Glutamatergic neuron (in vitro differentiated cells): Measurements from ENCODE around the gene SLC39A8. TPM values are rescaled to one million over a fixed set of nuclear protein-coding genes. Genes with fewer than 3 reads are reported as not detected.

Source experiments
- DNase-seq: peaks from one replicate; pipeline ENCODE4 v3.0.0; 2022
- H3K27ac Mint-ChIP-seq: one replicate; pipeline ENCODE4 v1.8.0; 2020; ENCODE audit warnings: mild to moderate bottlenecking, mixed read lengths, inconsistent platforms; ENCODE audit not compliant: unreplicated experiment
- H3K27me3 Mint-ChIP-seq: one replicate; pipeline ENCODE4 v1.8.0; 2020; ENCODE audit warnings: mild to moderate bottlenecking, moderate library complexity, mixed read lengths, inconsistent platforms; ENCODE audit not compliant: unreplicated experiment
- H3K36me3 Mint-ChIP-seq: one replicate; pipeline ENCODE4 v1.8.0; 2020; ENCODE audit warnings: mild to moderate bottlenecking, mixed read lengths, inconsistent platforms; ENCODE audit not compliant: unreplicated experiment
- H3K4me1 Mint-ChIP-seq: one replicate; pipeline ENCODE4 v1.8.0; 2020; ENCODE audit warnings: mild to moderate bottlenecking, low read depth, mixed read lengths, inconsistent platforms; ENCODE audit not compliant: unreplicated experiment
- H3K4me3 Mint-ChIP-seq: one replicate; pipeline ENCODE4 v1.8.0; 2020; ENCODE audit warnings: mild to moderate bottlenecking, mixed read lengths, inconsistent platforms; ENCODE audit not compliant: unreplicated experiment
- H3K9me3 Mint-ChIP-seq: one replicate; pipeline ENCODE4 v1.8.0; 2020; ENCODE audit warnings: mild to moderate bottlenecking, moderate library complexity, mixed read lengths, inconsistent platforms; ENCODE audit not compliant: unreplicated experiment
- long read RNA-seq: library from polyadenylated mRNA; unstranded; transcript quantifications from one replicate; pipeline ENCODE4 v2.0.0, GENCODE V29; 2020; ENCODE audit not compliant: unreplicated experiment
- total RNA-seq: library from RNA; stranded (reverse); fragmentation: NEBNext Ultra II Directional; extraction: Animal tissue kit (Norgen Biotek cat#: 25700); gene quantifications from one replicate; pipeline ENCODE4 v1.2.1, GENCODE V29; 2021; ENCODE audit not compliant: unreplicated experiment
- TF ChIP-seq, protein P1 (sequence below): fragments of 200-600 bp; sonication (generic); IDR thresholded peaks from one replicate; pipeline ENCODE4 v1.5.0; 2021; ENCODE audit not compliant: partially characterized antibody, unreplicated experiment

The SLC39A8 gene
- 0.83 TPM for total RNA-seq
- long read RNA-seq, partial matches to known transcripts = 0 of 1 reads
- long read RNA-seq, other reads (novel, unspliced or antisense) = 0 of 1 reads

DNA sequence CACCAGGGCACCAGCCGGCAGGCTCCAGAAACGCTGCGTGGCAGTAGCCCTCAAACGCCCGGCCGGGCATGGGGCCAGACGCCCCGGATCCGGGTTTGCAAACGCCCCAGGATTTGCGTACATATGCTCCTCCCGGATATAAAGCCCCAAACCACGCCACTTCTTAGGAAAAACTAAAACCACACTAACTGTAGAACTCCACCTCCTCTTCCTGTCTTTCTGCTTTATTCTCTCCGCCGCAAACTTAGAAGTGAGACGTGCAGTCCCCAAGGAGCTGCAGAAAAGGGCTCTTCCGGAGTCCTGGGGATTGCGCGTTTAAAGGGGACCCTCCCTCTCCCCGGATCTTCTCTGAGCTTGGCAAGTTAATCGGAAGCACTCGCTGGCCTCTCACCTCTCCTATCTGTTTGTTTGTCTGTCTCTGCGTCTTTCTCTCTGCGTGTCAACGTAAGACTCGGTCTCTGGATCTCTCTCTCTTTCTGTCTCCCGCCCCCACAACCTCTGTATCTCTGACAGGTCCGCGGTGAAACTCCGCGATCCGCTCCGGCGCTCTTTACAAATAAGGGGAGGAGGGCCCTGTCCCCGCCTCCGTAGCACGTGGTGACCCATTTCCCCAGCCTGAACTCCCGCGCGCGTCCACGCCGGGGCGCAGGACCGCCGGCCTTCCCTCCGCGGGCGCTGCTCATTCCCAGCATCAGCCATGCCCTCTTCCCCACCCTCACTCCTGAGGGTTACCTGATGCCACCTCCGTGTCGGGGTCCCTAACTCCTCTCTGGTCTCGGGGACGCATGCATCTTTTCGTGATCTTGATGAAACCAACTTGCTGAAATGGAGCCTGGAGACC, at the start of gene SLC39A8:
Gene SLC39A8, minus strand, starts transcription at position 529 of the 841 bp plus-strand sequence. CDS start 820 bp downstream, outside the sequence.
- DNase-seq = peak; percentile 87
- peak within 1 kb of the TSS; percentile 95 for H3K4me3 Mint-ChIP-seq
- TF ChIP-seq, protein P1, sequence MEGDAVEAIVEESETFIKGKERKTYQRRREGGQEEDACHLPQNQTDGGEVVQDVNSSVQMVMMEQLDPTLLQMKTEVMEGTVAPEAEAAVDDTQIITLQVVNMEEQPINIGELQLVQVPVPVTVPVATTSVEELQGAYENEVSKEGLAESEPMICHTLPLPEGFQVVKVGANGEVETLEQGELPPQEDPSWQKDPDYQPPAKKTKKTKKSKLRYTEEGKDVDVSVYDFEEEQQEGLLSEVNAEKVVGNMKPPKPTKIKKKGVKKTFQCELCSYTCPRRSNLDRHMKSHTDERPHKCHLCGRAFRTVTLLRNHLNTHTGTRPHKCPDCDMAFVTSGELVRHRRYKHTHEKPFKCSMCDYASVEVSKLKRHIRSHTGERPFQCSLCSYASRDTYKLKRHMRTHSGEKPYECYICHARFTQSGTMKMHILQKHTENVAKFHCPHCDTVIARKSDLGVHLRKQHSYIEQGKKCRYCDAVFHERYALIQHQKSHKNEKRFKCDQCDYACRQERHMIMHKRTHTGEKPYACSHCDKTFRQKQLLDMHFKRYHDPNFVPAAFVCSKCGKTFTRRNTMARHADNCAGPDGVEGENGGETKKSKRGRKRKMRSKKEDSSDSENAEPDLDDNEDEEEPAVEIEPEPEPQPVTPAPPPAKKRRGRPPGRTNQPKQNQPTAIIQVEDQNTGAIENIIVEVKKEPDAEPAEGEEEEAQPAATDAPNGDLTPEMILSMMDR = peak; percentile 83
- H3K27me3 Mint-ChIP-seq = peaks cover 2% of the 10 kb centered on the region
- H3K9me3 Mint-ChIP-seq = peaks cover 2% of the 10 kb centered on the region
- H3K36me3 Mint-ChIP-seq = no peaks in the 10 kb centered on the region
- peaks cover 2% of the 10 kb centered on the region for H3K4me1 Mint-ChIP-seq
- H3K27ac Mint-ChIP-seq = peak within 1 kb of the TSS; percentile 44

DNA sequence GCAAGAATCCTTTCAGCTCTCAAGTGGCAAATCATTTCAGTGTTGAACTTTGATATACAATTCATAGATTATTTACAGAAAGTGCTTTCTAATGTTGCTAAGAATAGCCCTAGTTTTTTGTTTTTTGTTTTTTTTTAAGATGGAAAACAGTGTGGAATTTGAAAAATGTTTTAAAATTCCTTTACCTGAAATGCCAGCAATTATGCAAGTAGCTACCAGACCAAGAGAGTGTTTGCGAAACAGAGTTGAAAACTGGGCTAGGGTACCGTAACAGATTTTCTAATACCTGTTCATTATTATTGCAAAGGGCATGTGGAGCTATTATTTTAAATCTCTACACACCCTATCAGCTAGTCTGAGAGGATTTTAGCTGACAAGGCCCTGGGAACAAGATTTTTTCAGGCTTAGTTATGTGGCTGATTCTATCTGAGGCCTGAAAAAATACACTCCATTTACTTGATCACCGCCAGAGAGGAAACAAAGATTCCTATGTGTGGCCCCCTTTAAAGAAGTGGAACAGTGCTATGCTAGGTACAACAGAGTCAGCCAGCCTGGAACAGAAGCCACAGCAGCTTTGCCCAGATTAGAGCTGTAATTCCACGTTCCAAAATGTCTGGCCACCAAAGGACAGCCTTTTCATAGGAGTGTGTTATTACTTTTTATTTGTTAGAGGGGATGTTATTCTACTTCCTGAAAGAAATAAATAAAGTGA, 46.9 kb upstream of the SLC39A8 start:
- Mint-ChIP-seq H3K4me3 (no peak overlapping the region), H3K36me3 (no peaks in the 10 kb centered on the region), H3K27ac (no peak overlapping the region), H3K9me3 (no peaks in the 10 kb centered on the region), H3K27me3 (no peaks in the 10 kb centered on the region), H3K4me1 (no peaks in the 10 kb centered on the region)
- no peak for DNase-seq
- TF ChIP-seq, protein P1 = no peak

DNA sequence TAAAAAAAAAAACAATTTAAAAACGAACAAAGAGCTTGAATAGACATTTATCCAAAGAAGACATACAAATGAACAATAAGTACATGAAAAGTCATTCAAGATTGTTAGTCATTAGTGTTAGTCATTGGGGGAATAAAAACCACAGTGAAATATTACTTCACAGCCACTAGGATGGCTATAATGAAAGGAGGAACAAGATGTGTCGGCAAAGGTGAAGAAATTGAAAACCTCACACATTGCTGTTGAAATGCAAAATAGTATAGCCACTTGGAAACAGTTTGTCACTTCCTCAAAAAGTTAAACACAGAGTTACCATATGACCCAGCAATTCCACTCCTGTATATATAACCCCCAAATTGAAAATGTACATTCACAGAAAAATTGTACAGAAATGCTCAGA, 45.2 kb upstream of the SLC39A8 start:
- TF ChIP-seq, protein P1 = no peak
- Mint-ChIP-seq H3K9me3 (no peaks in the 10 kb centered on the region), H3K36me3 (no peaks in the 10 kb centered on the region), H3K4me1 (no peaks in the 10 kb centered on the region), H3K27ac (no peak overlapping the region), H3K4me3 (no peak overlapping the region), H3K27me3 (no peaks in the 10 kb centered on the region)
- no peak for DNase-seq

DNA sequence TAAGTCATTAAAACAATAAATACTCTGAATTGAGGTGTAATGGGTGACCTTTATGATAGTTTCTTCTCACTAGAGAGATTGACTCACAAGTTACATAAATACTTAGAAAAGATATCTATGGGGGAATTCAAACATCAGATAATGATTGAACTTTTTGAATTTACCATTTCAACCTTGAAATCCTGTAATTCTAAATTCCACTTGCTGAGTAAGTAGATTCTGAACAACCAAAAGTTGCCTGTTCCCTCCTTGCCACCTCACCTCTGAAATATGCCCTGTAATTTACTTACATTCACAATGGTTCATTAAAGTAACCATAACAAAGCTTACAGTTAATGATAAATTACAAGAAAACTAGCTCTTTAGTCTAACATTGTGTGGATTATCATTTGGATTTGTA, 43.3 kb upstream of the SLC39A8 start:
- Mint-ChIP-seq H3K36me3 (no peaks in the 10 kb centered on the region), H3K27me3 (no peaks in the 10 kb centered on the region), H3K27ac (no peak overlapping the region), H3K4me3 (no peak overlapping the region), H3K9me3 (peaks cover 3% of the 10 kb centered on the region), H3K4me1 (no peaks in the 10 kb centered on the region)
- TF ChIP-seq, protein P1 = no peak
- no peak for DNase-seq
